GM18868 (cell line): ENCODE data around the gene PREX1.
"Not testable (repeated sequence)": the region's sequence is repeated elsewhere in the genome, so short reads cannot be mapped to it uniquely, and the experiment has no call there.

Experiments used
- ATAC-seq: cut with Tn5 transposase; IDR thresholded peaks from one replicate; pipeline ENCODE4 v1.9.1; 2021; ENCODE audit warnings: mild to moderate bottlenecking, moderate library complexity; ENCODE audit not compliant: unreplicated experiment

PREX1 gene

DNA sequence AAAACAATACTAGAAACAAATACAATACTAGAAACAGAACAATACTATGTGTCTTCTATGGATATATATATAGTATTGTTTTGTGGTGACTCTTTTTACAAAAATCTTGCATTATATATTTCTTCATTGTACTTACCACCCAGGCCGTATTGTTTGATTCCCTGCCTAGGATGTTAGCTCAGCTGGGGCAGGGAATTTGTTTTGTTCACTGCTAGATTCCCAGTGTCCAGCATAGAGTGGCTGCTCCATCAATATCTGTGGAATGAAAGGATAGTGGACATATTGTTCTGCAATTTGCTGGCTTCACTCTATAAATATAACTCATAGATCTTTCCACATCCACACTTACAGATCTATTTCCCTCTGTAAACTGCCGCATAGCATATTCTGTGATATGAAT is 21.5 kb upstream of the PREX1 start:
- no peak for ATAC-seq

DNA sequence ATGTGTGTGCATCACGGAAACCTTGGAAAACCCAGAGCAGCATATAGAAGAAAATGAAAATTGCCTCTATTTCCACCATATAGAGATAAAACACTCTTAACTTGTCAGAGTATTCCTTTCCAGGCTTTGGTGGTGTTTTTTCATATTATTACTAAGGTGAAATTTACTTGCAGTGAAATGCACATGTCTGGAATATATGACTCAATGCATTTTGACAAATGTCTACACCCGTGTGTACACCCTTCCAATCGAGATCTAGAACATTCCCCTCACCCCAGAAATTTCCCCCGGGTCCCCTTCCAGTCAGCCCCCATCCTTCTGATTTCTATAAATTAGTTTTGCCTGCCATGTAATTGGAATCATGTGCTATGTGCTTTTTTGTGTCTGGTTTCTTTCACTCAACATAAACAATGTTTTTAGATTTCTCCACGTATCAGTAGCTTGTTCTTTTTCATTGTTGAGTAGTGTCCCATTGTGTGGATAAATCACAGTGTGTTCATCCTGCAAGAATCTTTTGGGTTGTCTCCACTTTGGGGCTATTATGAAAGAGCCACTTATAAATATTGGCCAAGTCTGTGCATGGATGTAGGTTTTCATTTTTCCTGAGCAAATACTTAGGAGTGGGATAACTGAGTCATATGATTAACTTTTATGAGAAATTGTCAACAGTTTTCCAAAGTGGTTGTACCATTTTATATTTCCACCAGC is 19.9 kb upstream of the PREX1 start:
- ATAC-seq, result no peak

DNA sequence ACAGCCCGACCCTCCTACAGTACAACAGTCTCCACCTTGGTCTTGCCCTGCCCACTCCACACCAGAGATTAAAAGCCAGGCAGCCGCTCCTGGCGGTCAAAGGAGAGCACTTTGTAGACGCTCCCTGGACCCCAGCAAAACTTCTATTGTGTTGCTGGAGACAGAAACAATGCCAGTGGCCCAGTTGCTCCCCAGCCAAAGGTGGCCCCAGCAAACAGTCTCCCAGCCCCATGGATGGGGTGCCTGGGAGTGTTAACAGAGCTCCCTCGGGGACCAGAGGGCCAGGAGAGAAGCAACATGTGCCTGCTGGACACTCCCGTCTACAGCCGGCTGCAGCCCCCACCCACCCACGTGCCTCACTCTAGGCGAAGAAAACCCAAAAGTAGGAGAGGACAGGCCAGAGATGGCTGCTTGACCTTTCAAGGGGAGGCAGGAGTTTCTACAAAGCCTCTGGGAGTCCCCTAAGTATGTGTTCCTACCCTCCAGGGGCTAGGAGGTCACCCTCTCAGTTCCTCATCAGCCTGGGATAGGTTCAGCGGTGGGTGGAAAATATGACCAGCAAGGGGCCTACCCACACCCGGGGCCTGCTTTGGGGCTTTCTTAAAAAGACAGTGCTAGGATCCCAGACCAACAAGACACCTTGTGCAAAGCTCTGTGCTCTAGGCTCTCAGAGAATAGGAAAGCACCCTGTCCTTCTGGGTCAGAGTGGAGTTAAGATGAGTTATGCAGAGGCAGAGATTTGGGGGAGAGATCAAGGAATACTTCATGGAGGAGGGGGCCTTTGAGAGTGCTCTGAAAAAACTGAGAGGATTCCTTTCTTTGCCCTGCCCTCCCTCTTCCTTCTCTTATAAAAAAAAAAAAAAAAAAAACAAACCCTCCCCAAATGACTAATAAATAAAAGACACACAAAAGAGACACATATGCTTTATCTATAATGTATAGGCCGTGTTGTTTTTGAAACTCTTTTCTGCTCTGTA is 19.0 kb upstream of the PREX1 start:
- ATAC-seq, result peak; percentile 89

DNA sequence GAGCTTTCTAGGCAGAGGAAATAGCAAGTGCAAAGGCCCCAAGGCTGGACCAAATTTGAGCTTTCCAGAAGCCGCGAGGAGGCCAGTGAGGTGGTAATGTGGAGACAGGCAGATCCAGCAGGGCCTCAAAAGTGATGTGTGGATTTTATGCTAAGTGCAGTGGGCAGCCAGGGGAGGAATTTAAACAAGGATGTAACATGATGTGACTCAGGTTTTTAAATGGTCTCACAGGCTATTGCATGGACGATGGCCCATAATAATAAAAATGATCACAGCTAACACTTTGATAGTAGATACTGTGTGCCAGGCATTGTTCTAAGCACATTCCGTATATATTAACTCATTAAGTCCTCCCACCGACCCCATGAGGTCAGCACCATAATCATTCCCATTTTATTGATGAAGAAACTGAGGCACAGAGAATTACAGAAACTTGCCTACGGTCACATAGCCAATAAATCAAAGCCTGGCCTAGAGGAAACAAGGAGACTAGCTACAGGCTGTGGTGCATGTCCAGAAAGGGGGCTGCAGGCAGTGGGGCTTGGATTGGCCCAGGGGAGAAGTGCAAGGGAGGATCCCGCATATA is 18.0 kb upstream of the PREX1 start:
- ATAC-seq, result no peak

DNA sequence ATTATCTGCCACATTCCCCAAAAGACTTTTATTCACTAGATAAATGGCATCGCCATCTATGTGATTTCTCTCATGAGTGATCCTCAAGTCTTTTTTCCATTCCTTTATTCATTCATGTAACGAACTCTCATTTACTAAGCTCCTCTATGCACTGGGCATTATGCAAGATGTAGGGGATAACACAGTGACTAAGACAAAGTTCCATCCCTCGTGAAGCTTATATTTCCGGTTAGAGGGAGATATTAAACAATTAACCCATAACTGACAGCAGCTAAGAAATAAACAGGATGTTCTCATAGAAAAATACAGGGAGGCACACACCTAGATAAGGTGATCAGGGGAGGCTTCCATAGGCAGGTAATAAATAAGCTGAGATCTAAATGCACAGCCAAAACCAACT is 17.2 kb upstream of the PREX1 start:
- ATAC-seq, result no peak

DNA sequence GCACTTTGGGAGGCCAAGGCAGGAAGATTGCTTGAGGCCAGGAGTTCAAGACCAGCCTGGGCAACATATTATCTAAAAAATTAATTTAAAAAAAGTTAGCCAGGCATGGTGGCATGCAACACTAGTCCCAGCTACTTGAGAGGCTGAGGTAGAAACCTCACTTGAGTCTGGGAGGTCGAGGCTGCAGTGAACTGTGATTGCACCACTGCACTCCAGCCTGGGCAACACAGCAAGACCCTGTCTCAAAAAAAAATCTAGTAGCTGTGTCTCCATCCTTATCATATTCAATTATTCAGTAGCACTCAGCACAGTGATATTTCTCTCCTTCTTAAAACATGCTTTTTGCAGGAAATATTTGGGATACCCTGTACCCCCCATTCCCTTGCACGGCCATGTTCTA is 16.1 kb upstream of the PREX1 start:
- not testable (repeated sequence) for ATAC-seq

DNA sequence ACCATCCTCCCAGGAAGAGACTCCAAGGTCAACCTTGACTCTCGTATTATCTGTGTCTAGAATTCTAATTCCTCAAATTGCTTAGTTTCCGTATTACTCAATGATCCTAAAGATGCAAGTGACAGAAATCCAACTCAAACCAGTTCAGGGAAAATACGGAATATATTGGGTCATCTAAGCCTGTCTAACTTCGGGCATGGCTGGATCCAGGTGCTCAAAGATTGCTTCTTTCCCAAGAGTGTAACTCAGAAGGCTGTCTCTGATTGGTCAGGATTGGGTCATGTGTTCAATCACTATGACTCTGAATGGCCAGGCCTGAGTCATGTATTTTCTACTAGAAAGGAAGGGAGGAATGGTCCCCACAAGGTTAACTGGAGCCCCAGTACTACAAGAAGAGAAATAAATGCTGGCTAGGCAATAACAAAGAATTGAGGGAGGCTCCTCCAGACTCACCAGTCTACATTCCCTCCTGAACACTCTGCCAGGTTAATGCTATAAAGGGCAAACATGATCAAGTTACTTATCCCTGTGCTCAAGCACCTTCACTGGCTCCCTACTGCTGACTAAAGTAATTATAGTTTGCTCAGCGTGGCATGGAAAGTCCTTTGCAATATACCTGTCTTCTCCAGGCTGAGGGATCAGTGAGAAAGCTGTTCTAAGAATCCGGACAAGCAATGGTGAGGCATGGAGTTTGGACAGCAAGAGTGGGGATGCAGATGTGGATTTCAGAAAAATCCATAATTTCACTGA is 15.4 kb upstream of the PREX1 start:
- ATAC-seq, result no peak

DNA sequence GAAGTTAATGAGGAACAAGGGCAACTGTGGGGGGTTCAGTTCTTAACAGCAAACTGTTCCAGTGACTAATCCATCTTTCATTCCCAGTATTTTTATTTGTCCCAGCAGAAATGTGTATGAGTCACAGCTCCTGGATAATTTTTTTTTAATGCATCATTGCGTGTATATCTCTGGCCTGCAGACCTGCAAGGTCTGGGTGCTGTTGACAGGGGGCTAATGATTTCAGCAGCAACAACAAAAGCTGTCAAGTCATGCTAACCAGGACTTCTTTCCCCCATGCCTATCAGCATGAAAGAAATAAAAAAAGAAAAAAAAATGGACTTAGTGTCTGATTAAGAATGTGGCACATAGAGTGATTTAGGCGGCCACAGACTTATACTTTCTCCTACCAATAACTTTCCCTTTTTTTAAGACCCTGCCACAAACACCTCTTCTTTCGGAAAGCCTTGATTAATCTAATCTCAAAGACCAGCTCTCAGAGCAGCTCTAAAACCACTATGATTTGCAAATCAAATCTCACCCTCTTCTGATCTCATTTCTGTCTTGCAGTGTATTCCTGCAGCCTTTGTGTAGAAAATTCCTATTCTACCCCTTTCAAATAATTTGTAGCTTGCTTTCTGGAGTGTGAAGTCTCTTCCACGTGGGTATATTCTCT is 14.2 kb upstream of the PREX1 start:
- no peak for ATAC-seq

DNA sequence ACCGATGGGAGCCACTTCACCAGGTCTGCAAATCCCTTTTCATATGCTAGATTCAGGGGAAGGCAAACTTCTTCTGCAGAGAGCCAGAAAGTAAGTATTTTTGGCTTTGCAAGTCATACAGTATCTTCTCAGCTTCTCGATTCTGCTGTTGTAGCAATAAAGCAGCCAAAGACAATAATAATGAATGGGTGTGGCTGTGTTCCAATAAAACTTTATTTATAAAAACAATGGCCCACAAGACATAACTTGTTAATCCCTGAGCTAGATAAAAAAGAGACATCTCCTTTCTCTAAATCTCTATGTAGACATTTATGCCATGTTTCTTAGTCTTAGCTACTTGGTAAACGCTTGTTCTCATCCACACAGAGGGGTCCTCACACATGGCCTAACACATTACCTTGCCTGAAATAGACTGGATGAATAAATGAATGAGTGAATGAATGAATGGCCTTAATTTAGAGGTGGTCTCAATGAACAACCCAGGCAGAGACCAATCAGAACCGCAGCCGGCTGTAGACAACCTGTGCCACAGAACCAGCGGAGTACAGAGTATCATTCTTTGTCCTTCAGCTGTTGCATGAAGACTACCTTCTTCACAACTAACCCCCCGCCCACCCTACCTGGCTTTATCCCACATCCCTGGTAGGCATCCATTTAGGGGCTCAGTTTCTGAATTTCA is 13.5 kb upstream of the PREX1 start:
- no peak for ATAC-seq

DNA sequence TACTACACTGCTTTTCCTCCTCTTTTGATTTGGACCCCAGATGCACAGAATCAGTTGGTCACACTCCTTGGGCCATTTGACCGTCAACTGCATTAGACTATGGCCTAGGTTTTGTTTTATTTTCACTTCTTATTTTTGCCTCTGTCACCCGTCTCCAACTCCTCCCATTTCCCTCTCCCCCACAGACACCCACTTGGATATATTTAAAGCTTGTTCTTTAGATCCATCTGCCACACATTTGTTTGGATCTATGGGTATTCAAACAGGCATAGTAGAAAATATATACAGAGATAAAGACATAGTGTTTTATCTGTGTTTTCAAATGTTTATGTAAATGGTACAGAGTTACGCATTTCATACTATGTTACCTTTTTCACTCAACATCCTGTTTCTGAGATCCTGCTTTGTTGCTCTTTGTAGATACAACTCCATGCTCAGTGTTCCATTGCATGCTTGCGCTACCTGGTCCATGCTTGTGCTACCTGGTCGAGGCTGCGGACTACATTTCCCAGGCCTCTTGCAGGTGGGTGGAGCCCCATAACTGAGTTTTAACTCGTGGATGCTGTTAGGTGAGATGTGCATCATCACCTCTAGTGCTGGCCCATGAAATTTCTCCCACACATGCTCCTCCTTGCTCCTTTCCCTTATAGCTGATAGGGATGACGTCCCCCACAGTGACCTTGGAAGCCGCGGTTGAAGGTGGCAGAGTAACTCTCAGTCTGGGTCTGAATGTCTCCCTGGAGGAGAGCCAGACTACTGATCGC is 11.5 kb upstream of the PREX1 start:
- no peak for ATAC-seq

DNA sequence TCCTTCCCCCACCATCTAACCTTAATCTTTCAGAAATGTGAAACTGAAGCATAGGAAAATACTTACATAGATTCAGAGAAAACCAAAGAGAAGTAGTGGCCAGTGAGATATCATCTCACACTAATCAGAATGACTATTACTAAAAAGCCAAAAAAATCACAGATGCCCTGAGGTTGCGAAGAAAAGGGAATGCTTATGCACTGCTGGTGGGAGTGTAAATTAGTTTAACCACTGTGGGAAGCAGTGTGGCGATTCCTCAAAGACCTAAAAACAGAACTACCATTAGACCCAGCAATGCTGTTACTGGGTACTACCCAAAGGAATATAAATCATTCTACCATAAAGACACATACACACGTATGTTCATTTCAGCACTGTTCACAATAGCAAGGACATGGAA is 9.2 kb upstream of the PREX1 start:
- ATAC-seq, result no peak

DNA sequence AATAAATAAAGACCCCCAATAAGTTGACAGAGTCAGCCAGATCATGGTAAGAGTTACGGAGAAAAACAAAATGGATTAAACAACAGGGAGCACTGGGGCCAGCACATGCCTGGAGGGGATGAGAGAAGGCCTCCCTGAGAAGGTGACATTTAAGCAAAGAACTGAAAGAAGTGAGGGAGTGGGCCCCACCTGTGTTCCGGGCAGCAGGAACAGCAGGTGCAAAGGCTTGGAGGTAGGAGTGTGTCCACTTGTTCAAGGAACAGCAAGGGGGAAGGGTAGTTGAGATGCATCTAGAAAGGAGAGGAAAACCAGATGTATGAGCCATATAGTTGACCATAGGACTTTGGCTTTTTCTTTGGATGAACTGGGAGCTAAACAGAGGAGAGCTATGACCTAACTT is 7.6 kb upstream of the PREX1 start:
- ATAC-seq, result no peak

DNA sequence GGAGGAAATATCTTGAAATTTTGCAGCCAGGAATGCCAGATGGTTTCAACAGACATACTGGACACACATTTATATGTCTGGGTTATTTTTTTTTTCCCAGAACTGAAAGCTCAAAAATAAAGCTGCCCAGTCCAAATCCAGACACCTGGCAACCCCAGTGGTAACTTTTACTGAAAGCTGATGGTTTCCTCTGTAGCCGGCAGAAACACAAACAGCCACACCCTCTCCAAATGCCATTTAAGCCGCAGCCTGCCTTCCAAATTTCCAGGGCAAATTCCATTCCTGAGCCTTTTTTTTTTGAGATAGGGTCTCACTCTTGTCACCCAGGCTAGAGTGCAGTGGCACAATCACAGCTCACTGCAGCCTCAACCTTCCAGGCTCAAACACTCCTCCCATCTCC is 6.5 kb upstream of the PREX1 start:
- no peak for ATAC-seq

DNA sequence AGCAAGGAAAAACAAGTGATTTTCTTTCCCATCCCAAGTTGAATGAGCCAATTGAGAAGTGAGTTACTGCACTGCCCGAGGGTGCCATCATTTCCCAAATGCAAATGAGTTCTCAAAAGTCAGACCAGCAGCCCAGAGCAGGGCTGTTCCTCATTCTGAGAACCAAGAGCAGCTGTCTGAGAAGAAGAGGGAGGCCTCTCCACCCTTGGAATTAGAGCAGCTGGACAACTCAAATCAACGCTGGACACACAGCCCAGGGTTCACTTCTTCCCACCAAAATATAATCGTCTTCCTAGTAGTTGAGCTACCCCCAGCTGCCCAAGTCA is 4.6 kb upstream of the PREX1 start:
- no peak for ATAC-seq

DNA sequence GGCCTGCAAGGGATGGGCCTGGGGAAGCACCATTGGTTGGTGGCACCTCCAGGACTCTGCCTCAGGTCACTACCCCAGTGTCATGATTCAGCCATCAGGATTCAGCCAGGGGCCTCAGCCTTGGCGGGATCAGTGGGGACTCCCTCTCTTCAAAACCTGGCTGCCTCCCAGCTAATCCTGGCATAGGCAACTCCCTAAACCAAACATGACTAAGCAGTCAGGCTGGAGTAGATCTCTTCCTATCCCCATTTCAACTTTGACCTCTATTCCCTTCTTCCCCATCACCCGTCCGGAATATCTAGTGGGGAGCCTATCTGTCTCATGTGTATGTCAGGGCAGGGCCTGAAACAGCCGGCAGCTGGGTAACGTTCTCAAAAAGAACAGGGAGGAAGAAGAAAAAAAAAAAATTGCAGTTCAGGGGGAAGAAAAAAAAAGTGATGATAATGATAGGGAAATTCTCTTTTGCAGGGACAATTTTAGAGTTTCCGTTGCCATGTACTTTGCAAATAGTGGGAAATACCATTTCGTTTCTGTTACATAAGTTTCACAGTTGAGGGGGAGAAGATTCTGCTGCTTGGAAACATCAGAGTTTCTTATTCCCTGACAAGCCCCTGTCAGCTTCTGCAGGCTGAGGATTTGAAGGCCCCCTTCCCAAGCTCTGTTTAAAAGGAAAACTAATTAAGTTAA is 4.1 kb upstream of the PREX1 start:
- no peak for ATAC-seq

DNA sequence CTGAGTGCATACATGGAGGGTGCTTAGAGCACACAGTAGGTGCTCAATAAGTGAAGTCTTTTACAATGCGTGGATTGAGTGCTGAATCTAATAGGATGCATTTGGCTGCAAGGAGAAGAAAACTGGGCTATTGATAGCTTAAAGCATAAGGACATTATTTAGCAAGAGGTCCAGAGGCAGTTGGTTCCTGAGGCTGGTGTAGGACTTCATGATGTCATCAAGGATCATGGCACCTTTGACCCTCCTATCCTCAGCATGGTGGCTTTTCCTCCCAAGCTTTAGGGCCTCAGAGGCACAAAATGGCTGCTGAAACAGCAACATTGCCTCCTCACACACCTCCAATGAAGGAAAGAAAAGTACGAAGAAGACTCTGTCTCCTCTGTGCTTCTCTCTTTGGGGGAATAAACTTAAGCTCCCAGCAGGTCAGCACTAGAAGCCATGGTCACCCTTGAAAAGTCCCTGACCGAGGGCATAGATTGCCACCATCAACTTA is 3.1 kb upstream of the PREX1 start:
- ATAC-seq, result no peak

DNA sequence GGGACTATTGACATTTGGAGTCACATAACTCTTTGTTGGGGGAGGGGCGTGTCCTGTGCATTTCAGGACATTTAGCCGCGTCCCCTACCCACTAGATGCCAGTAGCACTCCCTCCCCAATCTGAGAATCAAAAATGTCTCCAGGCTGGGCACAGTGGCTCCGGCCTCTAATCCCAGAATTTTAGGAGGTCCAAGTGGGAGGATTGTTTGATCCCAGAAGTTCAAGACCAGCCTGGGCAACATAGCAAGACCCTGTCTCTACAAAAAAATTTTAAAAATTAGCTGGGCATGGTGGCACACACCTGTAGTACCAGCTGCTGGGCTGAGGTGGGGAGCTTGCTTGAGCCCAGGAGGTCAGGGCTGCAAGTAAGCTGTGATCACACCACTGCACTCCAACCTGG is 2.1 kb upstream of the PREX1 start:
- no peak for ATAC-seq

DNA sequence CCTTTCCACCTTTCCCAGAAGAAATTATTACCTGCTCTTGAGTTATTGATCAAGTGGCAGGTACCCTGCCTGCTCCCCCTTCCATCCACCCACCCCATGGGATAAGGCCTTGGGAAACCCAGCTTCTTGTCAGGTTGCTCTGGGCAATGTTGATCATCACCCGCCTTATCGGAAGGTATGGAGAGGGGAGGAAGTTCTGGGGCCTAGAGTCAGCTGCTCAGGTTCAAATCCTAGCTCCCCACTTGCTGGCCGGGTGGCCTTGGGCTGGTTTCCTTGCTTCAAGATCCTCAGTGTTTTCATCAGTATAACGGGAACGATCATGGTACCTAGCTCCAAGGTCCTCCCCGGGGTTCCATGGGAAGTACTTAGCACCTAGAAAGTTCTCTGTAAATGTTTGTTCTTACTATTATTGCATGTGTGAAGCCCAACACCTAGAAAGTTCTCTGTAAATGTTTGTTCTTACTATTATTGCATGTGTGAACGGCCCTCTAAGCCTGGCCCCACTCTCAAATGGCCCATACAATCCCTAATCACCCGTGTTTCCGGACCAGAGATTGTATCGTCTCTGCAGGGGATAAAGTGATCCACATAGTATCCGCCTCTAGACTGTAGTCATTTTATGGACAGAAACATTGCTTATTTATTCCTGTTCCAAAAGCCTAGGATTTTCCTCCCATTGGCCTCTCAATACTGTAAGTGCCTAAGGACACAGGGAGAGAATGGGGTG is 1.1 kb upstream of the PREX1 start:
- ATAC-seq, result no peak
